ENCODE results near the gene SERPINA4.

Gene SERPINA4

GRCh38 chr14:94617366-94617941 is 56.2 kb downstream of the SERPINA4 start:
- DNase-seq: no peak

GRCh38 chr14:94617988-94618822 is 57.0 kb downstream of the SERPINA4 start:
- no peak for DNase-seq

DNA sequence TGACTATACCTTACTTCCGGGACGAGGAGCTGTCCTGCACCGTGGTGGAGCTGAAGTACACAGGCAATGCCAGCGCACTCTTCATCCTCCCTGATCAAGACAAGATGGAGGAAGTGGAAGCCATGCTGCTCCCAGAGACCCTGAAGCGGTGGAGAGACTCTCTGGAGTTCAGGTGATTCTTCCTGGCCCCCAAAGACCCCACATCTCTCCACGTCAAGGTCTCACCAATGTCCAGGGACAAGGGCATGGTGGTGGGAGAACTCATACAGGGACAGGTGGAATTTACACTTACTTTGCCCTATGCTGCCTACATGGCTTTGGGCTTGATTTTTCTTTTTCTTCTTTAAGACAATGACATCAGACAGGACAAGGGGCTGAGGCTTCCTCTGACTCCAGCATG is 58.1 kb downstream of the SERPINA4 start:
- no peak for DNase-seq
